DOHH2 (cell line): ENCODE data around the gene FKBP15.

Source experiments
- H3F3A ChIP-seq: fragments of 200-600 bp; sonication (generic), shearing (Covaris generic); 2 replicates; pipeline ENCODE4 v1.6.0; 2016; ENCODE audit warnings: antibody characterized with exemption, mild to moderate bottlenecking; ENCODE audit not compliant: control insufficient read depth, insufficient read depth
- H3K27ac ChIP-seq: fragments of 200-600 bp; sonication (generic); 2 replicates; pipeline ENCODE4 v1.5.1; 2014; ENCODE audit warnings: low read depth, mild to moderate bottlenecking, low read length, moderate library complexity
- H3K27me3 ChIP-seq: fragments of 200-600 bp; sonication (generic); 2 replicates; pipeline ENCODE4 v1.6.1; 2014; ENCODE audit warnings: mild to moderate bottlenecking, low read length, mixed read lengths; ENCODE audit not compliant: control insufficient read depth
- H3K36me3 ChIP-seq: fragments of 200-600 bp; sonication (generic); 2 replicates; pipeline ENCODE4 v1.6.1; 2014; ENCODE audit warnings: mild to moderate bottlenecking, low read length, moderate library complexity, mixed read lengths; ENCODE audit not compliant: control insufficient read depth
- H3K4me1 ChIP-seq: fragments of 200-600 bp; sonication (generic); 2 replicates; pipeline ENCODE4 v1.6.1; 2014; ENCODE audit warnings: mild to moderate bottlenecking, low read length, mixed read lengths; ENCODE audit not compliant: control insufficient read depth
- H3K4me2 ChIP-seq: fragments of 200-600 bp; sonication (generic); 2 replicates; pipeline ENCODE4 v1.6.0; 2014; ENCODE audit warnings: mild to moderate bottlenecking, low read length, moderate library complexity
- H3K4me3 ChIP-seq: fragments of 200-600 bp; sonication (generic); 2 replicates; pipeline ENCODE4 v1.5.1; 2014; ENCODE audit warnings: mild to moderate bottlenecking, low read length, mixed read lengths
- H3K79me2 ChIP-seq: fragments of 200-600 bp; sonication (generic); 2 replicates; pipeline ENCODE4 v1.6.1; 2014; ENCODE audit warnings: mild to moderate bottlenecking, low read length, mixed read lengths; ENCODE audit not compliant: control insufficient read depth
- H3K9me2 ChIP-seq: fragments of 200-600 bp; sonication (generic); replicated peaks from 2 replicates; pipeline ENCODE4 v1.6.1; 2014; ENCODE audit warnings: mild to moderate bottlenecking, low read length, mixed read lengths; ENCODE audit not compliant: control insufficient read depth
- H3K9me3 ChIP-seq: fragments of 200-600 bp; sonication (generic); 2 replicates; pipeline ENCODE4 v1.6.1; 2014; ENCODE audit warnings: antibody characterized with exemption, low read length, mixed read lengths; ENCODE audit not compliant: control insufficient read depth, insufficient read depth
- H4K20me1 ChIP-seq: fragments of 200-600 bp; sonication (generic); 2 replicates; pipeline ENCODE4 v1.6.0; 2014; ENCODE audit warnings: low read depth, mild to moderate bottlenecking, antibody characterized with exemption, low read length, moderate library complexity; ENCODE audit not compliant: control insufficient read depth, insufficient read depth
- EZH2phosphoT487 ChIP-seq: fragments of 200-600 bp; sonication (generic); IDR thresholded peaks from 2 replicates; pipeline ENCODE4 v1.6.1; 2017; ENCODE audit warnings: borderline replicate concordance, mild to moderate bottlenecking, antibody characterized with exemption, low read length, moderate library complexity, mixed read lengths
- TF ChIP-seq, protein P1 (sequence below): fragments of 200-600 bp; sonication (generic); IDR thresholded peaks from one replicate; pipeline ENCODE4 v1.5.1; 2014; ENCODE audit warnings: antibody characterized with exemption, mild to moderate bottlenecking, low read depth, low read length; ENCODE audit not compliant: poor library complexity, severe bottlenecking

The FKBP15 gene

GRCh38 chr9:113241161-113241560 is 20.1 kb upstream of the FKBP15 start:
- Histone ChIP-seq H3K4me3 (no peak overlapping the region), H3K27me3 (no peaks in the 10 kb centered on the region), H3K4me2 (no peak overlapping the region), H4K20me1 (no peaks in the 10 kb centered on the region), H3K36me3 (no peaks in the 10 kb centered on the region), H3F3A (0 out of 2 replicates have a peak, but pooled peaks cover 3% of the 10 kb centered on the region), H3K9me2 (no peaks in the 10 kb centered on the region), H3K4me1 (peaks cover 56% of the 10 kb centered on the region), H3K27ac (no peak overlapping the region), H3K9me3 (no peaks in the 10 kb centered on the region), H3K79me2 (peaks cover 56% of the 10 kb centered on the region)
- no peak for TF ChIP-seq EZH2phosphoT487
- TF ChIP-seq, protein P1, sequence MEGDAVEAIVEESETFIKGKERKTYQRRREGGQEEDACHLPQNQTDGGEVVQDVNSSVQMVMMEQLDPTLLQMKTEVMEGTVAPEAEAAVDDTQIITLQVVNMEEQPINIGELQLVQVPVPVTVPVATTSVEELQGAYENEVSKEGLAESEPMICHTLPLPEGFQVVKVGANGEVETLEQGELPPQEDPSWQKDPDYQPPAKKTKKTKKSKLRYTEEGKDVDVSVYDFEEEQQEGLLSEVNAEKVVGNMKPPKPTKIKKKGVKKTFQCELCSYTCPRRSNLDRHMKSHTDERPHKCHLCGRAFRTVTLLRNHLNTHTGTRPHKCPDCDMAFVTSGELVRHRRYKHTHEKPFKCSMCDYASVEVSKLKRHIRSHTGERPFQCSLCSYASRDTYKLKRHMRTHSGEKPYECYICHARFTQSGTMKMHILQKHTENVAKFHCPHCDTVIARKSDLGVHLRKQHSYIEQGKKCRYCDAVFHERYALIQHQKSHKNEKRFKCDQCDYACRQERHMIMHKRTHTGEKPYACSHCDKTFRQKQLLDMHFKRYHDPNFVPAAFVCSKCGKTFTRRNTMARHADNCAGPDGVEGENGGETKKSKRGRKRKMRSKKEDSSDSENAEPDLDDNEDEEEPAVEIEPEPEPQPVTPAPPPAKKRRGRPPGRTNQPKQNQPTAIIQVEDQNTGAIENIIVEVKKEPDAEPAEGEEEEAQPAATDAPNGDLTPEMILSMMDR, result no peak

DNA sequence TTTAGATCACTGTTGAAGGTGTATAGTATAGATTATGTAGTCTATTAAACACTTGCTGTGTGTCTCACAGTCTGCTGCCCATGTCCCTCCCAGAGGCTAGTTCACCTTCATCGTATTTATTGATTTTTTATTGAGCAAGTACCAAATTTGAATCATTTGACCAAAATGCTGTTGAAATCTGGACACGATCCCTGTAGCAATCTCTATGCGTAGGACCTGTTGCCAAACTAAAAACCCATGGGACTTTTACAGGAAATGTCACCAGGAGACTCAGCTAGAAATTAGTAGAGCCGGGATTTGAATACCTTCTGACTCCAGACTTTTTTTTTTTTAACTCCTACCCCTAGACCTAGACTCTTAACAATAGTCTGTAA is 17.8 kb upstream of the FKBP15 start:
- Histone ChIP-seq H3K27ac (no peak overlapping the region), H3K27me3 (no peaks in the 10 kb centered on the region), H3F3A (peaks cover 14% of the 10 kb centered on the region), H3K36me3 (no peaks in the 10 kb centered on the region), H3K4me1 (peaks cover 57% of the 10 kb centered on the region), H3K79me2 (peaks cover 62% of the 10 kb centered on the region), H3K4me2 (no peak overlapping the region), H3K4me3 (no peak overlapping the region), H4K20me1 (no peaks in the 10 kb centered on the region), H3K9me3 (no peaks in the 10 kb centered on the region), H3K9me2 (no peaks in the 10 kb centered on the region)
- TF ChIP-seq, protein P1, result no peak
- TF ChIP-seq EZH2phosphoT487, result no peak

DNA sequence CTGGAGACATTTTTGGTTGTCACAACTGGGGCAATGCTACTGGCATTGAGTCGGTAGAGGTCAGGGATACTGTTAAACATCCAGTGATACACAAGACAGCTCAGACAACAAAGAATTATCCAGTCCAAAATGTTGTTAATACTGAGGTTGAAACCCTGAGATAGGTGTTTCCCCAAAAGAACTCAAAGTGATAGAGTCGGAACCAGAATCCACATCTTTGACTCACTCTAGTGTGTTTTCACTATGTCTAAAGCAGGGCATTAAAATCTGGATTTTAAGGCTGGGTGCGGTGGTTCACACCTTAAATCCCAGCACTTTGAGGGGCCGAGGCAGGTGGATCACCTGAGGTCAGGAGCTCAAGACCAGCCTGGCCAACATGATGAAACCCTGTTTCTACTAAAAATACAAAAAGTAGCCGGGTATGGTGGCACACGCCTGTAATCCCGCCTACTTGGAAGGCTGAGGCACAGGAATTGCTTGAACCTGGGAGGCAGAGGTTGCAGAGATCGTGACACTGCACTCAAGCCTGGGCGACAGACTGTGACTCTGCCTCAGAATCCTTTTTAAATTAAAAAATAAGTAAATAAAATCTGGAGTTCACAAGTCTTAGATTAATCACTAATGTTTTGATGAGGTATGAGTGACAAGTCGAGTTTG is 17.3 kb upstream of the FKBP15 start:
- H3K4me1 ChIP-seq, result peaks cover 57% of the 10 kb centered on the region
- H3K9me2 ChIP-seq, result no peaks in the 10 kb centered on the region
- peaks cover 14% of the 10 kb centered on the region for H3F3A ChIP-seq
- TF ChIP-seq, protein P1, result no peak
- TF ChIP-seq EZH2phosphoT487, result no peak
- H3K4me2 ChIP-seq, result no peak overlapping the region
- H3K4me3 ChIP-seq, result no peak overlapping the region
- H4K20me1 ChIP-seq, result no peaks in the 10 kb centered on the region
- no peaks in the 10 kb centered on the region for H3K9me3 ChIP-seq
- H3K27me3 ChIP-seq, result no peaks in the 10 kb centered on the region
- no peak overlapping the region for H3K27ac ChIP-seq
- peaks cover 65% of the 10 kb centered on the region for H3K79me2 ChIP-seq
- no peaks in the 10 kb centered on the region for H3K36me3 ChIP-seq
